ENCODE data around the gene TEKT4.
"Not testable (repeated sequence)": the region's sequence is repeated elsewhere in the genome, so short reads cannot be mapped to it uniquely, and the experiment has no call there.

GRCh38 chr2:94857367-94858162, 13.7 kb upstream of the TEKT4 start:
- not testable (repeated sequence) for TF ChIP-seq CTCF (IDR thresholded peaks at IDR 0.05; ENCODE audit: low read length); EZH2 (IDR thresholded peaks at IDR 0.05; ENCODE audit: borderline replicate concordance, low read length)
